ENCODE data around the gene RTN4R.

- TF ChIP-seq TAF1 (IDR thresholded peaks at IDR 0.05; ENCODE audit: borderline replicate concordance, insufficient read depth, low read length) (no peak), FOXP2 (optimal IDR thresholded peaks at IDR 0.05; ENCODE audit: borderline replicate concordance, extremely low read depth, extremely low read length, insufficient read depth) (no peak)
Measured at GRCh38 chr22:20299746-20300136, 31.6 kb upstream of the RTN4R start.

All from PFSK-1 (cell line).